ENCODE measurements around the gene KRT33B.

- TF ChIP-seq GATA2 (IDR thresholded peaks at IDR 0.05; ENCODE audit: low read depth, low read length) (no peak), GATA3 (IDR thresholded peaks at IDR 0.05; ENCODE audit: low read depth, low read length) (no peak)
These were observed 46.4 kb downstream of the KRT33B start for GRCh38 chr17:41322903-41323895.

Measured in SH-SY5Y (cell line).